ENCODE results near the gene ZFAND3. TPM values are rescaled to one million over a fixed set of nuclear protein-coding genes. Genes with fewer than 3 reads are reported as not detected.

Gene ZFAND3
- total and polyA plus RNA-seq, 2 of the 4 experiments (the other 2 are of a cell fraction), result 10.9 to 26.7 TPM

- peaks cover 18% of the 10 kb centered on the region for H3K4me1 ChIP-seq (ENCODE audit: control insufficient read depth, insufficient read depth, low read length)
- H3K79me1 ChIP-seq (ENCODE audit: low read depth in 1 of 2, low read length in 2 of 2), result peaks cover 30 to 79% of the 10 kb centered on the region in 2 experiments
- no peak overlapping the region for H3K23ac ChIP-seq (ENCODE audit: low read depth, low read length)
- no peaks in the 10 kb centered on the region for H3K27me3 ChIP-seq (ENCODE audit: control insufficient read depth, insufficient read depth, low read length)
- no TSS peak for BruUV-seq (replicated peaks)
- peak overlapping the region; percentile 70; the same call in 1 of the 2 replicates for H3K27ac ChIP-seq (ENCODE audit: insufficient read depth, low read length)
- peak overlapping the region; percentile 54 for H3K4ac ChIP-seq (ENCODE audit: low read depth, low read length)
- peaks cover 84% of the 10 kb centered on the region for H4K20me1 ChIP-seq (ENCODE audit: insufficient read depth, low read length)
- no peak overlapping the region; the same call in 1 of the 2 replicates for H2BK120ac ChIP-seq (ENCODE audit: low read depth, low read length)
- no peak overlapping the region for H2AK9ac ChIP-seq (replicated peaks; ENCODE audit: low read depth, low read length, poor library complexity)
- H4K91ac ChIP-seq (ENCODE audit: insufficient read depth, low read depth, low read length), result no peak overlapping the region
- dilution Hi-C loops (cut with HindIII; ENCODE audit: low sequenced_read_pairs, unreplicated experiment), result no loop called here
- in situ Hi-C loops (cut with MboI; ENCODE audit: low sequenced_read_pairs), result no loop called here
- no peaks in the 10 kb centered on the region for H3K36me3 ChIP-seq (ENCODE audit: control insufficient read depth, insufficient read depth, low read length)
- no peak overlapping the region for H3K9ac ChIP-seq (ENCODE audit: low read depth, low read length)
- peaks cover 34% of the 10 kb centered on the region for H3K9me1 ChIP-seq (ENCODE audit: insufficient read depth, low read length)
- no peak overlapping the region for H2AFZ ChIP-seq (replicated peaks; ENCODE audit: low read length, poor library complexity)
- intact Hi-C loops (cut with micrococcal nuclease), result no loop called here
- no peak overlapping the region for H2BK15ac ChIP-seq (ENCODE audit: low read depth, low read length)
- WGBS, 2 experiments (ENCODE audit: extremely low coverage in 2 of 2, insufficient read length in 1 of 2), result no CpG with 5 or more reads among the region's 2 CpGs
- H4K8ac ChIP-seq (ENCODE audit: low read depth in 2 of 2, low read length in 2 of 2), result peak overlapping the region in 1 of 2 experiments; percentile 56; a peak in 2 of 4 replicates
- no peaks in the 10 kb centered on the region for H3K9me3 ChIP-seq (ENCODE audit: control insufficient read depth, insufficient read depth, low read length)
- peak overlapping the region; percentile 10; the same call in 1 of the 2 replicates for H3K18ac ChIP-seq (ENCODE audit: low read depth, low read length)
- ChIA-PET POLR2A (ENCODE audit: unreplicated experiment) (no interaction called here), CTCF (no interaction called here)
- H3K56ac ChIP-seq (ENCODE audit: extremely low read depth, insufficient read depth, low read length), result no peak overlapping the region
- H3K4me3 ChIP-seq (ENCODE audit: insufficient read depth, low read depth, low read length), result no peak overlapping the region
- H3K4me2 ChIP-seq (ENCODE audit: low read depth, low read length), result peak overlapping the region; percentile 30
- peak overlapping the region; percentile 69 for H2BK5ac ChIP-seq (ENCODE audit: low read depth, low read length, poor library complexity, severe bottlenecking)
- peak overlapping the region; percentile 34; the same call in 1 of the 2 replicates for H3K14ac ChIP-seq (replicated peaks; ENCODE audit: low read depth, low read length)
- ATAC-seq (ENCODE audit: low read depth) (peak; percentile 92), DNase-seq (peak; percentile 87)
- no peak overlapping the region for H2BK20ac ChIP-seq (ENCODE audit: low read depth, low read length)
- peak overlapping the region; percentile 59; the same call in 1 of the 2 replicates for H2AK5ac ChIP-seq (ENCODE audit: low read depth, low read length)
- peak overlapping the region; percentile 7; the same call in 1 of the 2 replicates for H4K5ac ChIP-seq (ENCODE audit: low read depth, low read length)
- TF ChIP-seq SMC3 (IDR thresholded peaks at IDR 0.05; ENCODE audit: low read depth, low read length) (no peak), MXI1 (IDR thresholded peaks at IDR 0.05; ENCODE audit: borderline replicate concordance, low read depth, low read length) (no peak), RCOR1 (IDR thresholded peaks at IDR 0.05; ENCODE audit: insufficient replicate concordance, low read length) (peak; percentile 47), MAZ (IDR thresholded peaks at IDR 0.05; ENCODE audit: borderline replicate concordance, low read depth, low read length) (no peak), CTCF (conservative IDR thresholded peaks at IDR 0.05; ENCODE audit: low read depth, low read length) (no peak), CHD1 (IDR thresholded peaks at IDR 0.05; ENCODE audit: low read depth, low read length) (no peak), NFE2L2 (IDR thresholded peaks at IDR 0.05; ENCODE audit: low read depth, low read length) (no peak), MAFK (IDR thresholded peaks at IDR 0.05; ENCODE audit: low read depth, low read length) (0 out of 2 replicates have a peak, but pooled peaks have one; percentile 32), POLR2A (IDR thresholded peaks at IDR 0.05; ENCODE audit: low read depth, low read length) (no peak), USF2 (IDR thresholded peaks at IDR 0.05; ENCODE audit: low read depth, low read length) (no peak), CEBPB (IDR thresholded peaks at IDR 0.05; ENCODE audit: low read depth, low read length) (peak; percentile 94), RAD21 (IDR thresholded peaks at IDR 0.05; ENCODE audit: low read length) (peak; percentile 14; the same call in 1 of the 2 replicates), BHLHE40 (IDR thresholded peaks at IDR 0.05; ENCODE audit: low read depth, low read length) (no peak), RFX5 (IDR thresholded peaks at IDR 0.05; ENCODE audit: low read depth, low read length) (no peak), FOS (IDR thresholded peaks at IDR 0.05; ENCODE audit: low read depth, low read length) (peak; percentile 7; the same call in 1 of the 2 replicates)
Measured at GRCh38 chr6:37882724-37883413, 63.3 kb downstream of the ZFAND3 start.

Data from IMR-90 (cell line).